GM12873 (cell line): ENCODE data around the gene CCN6.

Source experiments
- TF ChIP-seq, protein P1 (sequence below): IDR thresholded peaks from 2 replicates; pipeline ENCODE4 v1.5.1; 2012; ENCODE audit warnings: low read depth, mild to moderate bottlenecking, moderate library complexity, low read length, control low read depth; ENCODE audit not compliant: insufficient read depth; ENCODE audit errors: missing control alignments

Gene CCN6

GRCh38 chr6:112013051-112013450, 40.9 kb upstream of the CCN6 start:
- TF ChIP-seq, protein P1, sequence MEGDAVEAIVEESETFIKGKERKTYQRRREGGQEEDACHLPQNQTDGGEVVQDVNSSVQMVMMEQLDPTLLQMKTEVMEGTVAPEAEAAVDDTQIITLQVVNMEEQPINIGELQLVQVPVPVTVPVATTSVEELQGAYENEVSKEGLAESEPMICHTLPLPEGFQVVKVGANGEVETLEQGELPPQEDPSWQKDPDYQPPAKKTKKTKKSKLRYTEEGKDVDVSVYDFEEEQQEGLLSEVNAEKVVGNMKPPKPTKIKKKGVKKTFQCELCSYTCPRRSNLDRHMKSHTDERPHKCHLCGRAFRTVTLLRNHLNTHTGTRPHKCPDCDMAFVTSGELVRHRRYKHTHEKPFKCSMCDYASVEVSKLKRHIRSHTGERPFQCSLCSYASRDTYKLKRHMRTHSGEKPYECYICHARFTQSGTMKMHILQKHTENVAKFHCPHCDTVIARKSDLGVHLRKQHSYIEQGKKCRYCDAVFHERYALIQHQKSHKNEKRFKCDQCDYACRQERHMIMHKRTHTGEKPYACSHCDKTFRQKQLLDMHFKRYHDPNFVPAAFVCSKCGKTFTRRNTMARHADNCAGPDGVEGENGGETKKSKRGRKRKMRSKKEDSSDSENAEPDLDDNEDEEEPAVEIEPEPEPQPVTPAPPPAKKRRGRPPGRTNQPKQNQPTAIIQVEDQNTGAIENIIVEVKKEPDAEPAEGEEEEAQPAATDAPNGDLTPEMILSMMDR: no peak

DNA sequence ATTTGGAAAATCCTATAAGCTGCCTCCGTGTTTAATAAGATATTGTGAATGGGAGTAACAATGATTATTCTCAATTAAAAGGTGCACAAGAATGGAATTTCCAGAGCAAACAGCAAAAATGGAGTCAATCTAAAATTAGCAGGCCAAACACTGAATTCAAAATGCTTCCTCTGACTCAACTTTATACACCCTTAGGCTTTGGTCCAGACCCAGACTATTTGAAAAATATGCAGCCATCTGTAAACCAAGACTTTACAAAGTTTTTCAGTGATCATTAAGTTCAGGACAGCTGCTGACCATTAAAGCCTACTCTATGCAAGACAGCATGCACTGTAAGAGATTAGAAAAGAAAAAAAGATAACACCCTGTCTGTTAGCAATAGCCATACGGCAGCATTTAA, 39.4 kb upstream of the CCN6 start:
- TF ChIP-seq, protein P1: no peak

DNA sequence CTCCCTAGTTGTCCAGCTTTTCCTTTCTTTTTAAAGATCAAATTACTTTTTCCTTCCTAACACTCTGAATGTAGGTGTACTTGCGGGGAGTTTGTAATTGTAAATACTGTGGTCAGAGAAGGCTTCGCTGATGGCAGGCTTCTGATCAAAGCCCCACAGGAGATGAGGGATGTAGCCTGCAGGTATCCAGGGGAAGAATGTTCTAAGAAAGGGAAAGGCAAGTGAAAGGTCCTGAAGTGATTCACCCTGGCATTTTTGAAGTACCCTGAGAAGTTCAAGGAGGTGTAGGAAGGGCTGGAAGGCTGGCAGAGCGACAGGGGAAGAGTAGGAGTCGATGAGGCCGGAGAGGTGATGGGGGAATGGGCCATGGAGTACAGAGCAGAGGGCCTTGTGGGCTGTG, 38.2 kb upstream of the CCN6 start:
- TF ChIP-seq, protein P1: no peak

- TF ChIP-seq, protein P1: no peak
Measured at GRCh38 chr6:112016320-112016719, 37.6 kb upstream of the CCN6 start.

GRCh38 chr6:112017169-112017568, 36.7 kb upstream of the CCN6 start:
- TF ChIP-seq, protein P1: no peak

DNA sequence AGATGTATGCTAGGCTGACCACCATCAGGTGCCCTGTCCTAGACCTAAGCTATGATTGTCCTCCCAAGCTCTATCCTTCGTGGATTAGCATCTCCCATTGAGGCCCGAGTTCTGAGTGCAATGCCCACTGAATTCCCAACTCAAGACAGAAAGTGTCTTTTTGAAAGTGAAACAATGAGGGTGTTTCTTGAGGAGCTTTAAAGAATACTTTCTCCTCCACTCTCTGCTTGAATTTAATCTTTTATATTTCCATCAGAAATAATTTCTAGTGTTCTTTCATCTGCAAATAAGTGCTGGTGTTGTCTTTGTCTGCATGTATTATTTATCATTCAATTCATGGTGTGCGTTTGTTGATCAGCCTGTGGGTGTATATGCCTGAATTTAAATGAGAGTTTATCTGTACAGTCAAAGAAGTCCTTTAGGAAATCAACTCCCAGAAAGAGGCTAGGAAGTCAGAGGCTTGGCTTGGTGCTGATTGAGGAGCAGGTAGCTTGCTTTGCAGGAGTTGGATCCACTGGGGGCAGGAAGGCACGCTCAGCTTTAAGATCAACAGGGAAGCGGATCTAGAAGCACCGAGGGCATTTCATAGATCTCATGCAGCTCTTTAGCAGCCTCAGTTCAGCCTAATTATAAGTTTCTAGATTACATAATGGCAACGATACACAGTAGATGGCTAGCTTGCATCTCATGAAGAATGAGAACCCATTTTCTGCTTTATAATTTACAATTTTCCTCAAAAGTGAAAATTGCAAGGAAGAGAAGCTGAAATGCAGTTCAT, 36.0 kb upstream of the CCN6 start:
- TF ChIP-seq, protein P1: no peak

DNA sequence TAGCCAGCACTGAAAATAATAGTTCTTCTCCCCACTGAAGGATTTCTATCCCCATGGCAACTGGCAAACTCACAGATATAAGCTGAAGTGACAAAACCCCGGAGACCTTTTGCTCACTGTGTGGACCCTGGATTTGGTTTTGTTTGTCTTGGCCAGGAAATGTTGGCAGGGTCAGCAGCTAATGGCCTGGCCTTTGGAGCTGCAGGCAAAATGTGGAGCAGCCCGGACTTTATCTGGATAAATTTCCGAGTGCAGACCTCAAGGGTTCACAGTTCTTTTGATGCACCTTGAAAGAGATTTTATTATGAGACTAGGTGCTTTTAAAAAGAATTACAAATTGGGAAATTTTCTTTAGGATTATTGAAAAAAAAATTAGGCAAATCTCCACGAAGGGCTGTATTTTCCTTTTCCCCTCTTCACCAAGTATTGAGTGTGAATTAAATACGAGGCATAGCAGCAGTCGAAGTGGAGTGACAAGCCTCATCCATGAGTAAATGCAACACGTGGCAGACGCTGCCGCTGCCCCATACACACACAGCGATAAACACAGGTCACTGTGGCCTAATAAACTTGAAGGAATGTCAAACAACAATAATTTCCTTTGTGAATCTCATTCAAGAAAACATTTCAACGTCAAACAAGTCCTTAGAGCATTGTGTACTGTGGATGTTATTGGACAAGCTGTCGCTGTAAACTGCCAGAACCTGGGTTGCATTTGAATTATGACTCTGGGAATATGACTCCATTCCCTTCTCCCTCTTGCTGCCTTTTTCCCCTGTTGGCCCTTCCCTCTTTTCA, 35.1 kb upstream of the CCN6 start:
- TF ChIP-seq, protein P1: no peak
